ENCODE results near the gene USP12.

USP12 gene

DNA sequence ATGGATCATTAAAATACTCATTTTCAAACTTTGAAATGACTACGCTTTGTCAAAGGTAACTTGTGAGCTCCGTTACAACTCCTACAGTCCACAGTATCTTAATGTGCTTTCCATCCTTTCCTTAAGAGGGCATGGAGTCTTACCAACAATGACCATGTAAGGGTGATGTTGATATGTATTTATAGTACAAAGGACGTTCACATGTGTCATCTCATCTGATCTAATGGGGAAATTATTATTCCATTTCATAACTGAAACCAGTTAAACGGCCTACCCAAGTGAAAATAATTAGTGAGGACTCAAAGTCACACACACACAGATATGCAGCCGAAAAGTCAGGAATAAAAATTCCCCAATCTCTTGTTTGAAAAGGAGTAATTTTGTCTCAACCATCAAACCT lies 9.6 kb downstream of the USP12 start:
- TF ChIP-seq CTCF (IDR thresholded peaks at IDR 0.05; ENCODE audit: low read depth, low read length), result no peak
- H3K4me3 ChIP-seq (ENCODE audit: low read depth, low read length), result no peak overlapping the region

DNA sequence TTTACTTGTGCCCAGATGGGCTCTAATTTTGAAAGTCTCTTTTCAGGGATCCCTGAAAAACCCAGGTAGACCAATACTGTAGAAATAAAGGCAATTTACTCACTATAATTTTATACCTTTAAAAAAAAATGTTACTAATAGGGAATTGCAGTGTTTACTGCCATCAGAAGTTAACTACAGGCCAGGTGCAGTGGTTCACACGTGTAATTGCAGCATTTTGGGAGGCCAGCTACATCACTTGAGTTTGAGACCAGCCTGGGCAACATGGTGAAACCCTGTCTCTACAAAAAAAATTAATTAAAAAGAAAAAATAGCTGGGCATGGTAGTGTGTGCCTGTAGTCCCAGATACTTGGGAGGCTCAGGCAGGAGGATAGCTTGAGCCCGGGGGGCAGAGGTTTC lies 10.2 kb downstream of the USP12 start:
- no peak for TF ChIP-seq CTCF (IDR thresholded peaks at IDR 0.05; ENCODE audit: low read depth, low read length)
- no peak overlapping the region for H3K4me3 ChIP-seq (ENCODE audit: low read depth, low read length)

GRCh38 chr13:27160657-27161295 lies 10.8 kb downstream of the USP12 start:
- no peak for TF ChIP-seq CTCF (IDR thresholded peaks at IDR 0.05; ENCODE audit: low read depth, low read length)
- H3K4me3 ChIP-seq (ENCODE audit: low read depth, low read length), result no peak overlapping the region

DNA sequence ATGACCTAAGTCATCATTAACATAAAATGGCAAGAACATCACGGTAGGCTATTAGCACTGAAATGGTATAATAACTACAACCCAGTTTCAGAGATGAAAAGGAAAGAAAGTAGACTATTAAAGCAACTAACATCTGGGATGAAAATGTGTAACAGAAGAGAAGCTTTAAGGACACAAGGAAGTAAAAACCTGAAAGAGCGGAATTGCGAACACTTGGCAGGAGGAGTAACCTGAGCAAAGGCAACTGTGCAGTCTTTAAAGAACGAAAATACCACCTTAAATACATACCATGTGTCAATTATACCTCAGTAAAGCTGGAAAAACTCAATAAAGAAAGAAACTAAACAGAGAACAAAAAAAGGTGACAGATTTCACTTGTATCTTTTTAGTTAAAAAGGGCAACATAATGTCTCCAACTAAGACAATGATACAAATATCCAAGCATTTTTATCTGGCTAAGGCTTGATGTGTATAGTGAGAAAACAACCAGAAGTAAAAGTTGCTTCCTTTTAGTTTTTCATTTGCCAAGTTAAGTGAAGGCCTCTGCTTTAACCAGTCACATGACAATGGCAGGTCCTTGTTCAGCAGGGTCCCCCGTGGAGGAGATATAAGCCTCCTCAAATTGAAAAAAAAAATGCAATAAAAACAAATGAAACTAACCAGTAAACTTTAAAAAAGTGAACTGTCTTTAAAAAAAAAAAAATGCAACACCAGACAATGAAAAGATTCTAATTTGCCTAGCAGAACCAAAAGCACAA lies 11.6 kb downstream of the USP12 start:
- TF ChIP-seq CTCF (IDR thresholded peaks at IDR 0.05; ENCODE audit: low read depth, low read length), result no peak
- H3K4me3 ChIP-seq (ENCODE audit: low read depth, low read length), result no peak overlapping the region

DNA sequence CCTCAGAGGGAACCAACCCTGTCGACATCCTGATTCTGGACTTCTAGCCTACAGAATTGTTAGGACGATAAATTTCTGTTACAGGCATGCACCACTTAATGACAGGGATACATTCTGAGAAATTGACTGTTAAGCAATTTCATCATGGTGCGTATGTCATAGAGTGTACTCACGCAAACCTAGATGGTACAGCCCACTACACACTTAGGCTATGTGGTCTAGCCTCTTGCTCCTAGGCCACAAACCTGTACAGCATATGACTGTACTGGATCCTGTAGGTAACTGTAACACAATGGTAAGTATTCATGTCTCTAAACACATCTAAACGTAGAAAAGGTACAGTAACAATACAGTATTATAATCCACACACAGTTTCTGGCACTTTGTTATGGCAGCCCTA lies 13.3 kb downstream of the USP12 start:
- TF ChIP-seq CTCF (IDR thresholded peaks at IDR 0.05; ENCODE audit: low read depth, low read length), result no peak
- H3K4me3 ChIP-seq (ENCODE audit: low read depth, low read length), result no peak overlapping the region

DNA sequence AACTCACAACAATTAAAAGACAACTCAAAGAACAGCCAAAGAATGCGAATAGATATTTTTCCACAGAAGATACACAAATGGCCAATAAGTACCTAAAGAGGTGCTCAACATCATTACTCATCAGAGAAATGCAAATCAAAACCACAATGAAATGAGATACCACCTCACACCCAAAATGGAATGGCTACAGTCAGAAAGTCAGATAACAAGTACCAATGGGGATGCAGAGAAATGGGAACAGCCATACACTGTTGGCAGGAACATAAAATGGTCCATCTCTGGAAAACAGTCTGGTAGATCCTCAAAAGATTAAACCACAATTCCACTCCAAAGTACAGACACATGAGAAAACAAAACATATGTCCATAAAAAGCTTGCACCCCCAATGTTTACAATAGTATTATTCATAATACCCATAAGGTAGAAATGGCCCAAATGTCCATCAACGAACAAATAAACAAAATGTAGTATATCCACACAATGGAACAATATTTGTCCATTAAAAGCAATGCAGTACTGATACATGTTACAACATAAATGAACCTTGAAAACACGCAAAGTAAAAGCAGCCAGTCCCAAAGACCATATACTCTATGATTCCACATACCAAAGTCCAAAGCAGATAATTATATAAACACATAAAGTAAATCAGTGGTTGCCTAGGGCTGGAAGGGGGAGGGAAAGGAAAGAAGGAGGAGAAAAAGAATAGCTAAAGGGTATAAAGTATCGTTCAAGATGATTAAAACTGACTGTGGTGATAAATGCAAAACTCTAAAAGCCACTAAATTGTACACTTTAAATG lies 19.6 kb downstream of the USP12 start:
- no peak for TF ChIP-seq CTCF (IDR thresholded peaks at IDR 0.05; ENCODE audit: low read depth, low read length)
- no peak overlapping the region for H3K4me3 ChIP-seq (ENCODE audit: low read depth, low read length)

- H3K4me3 ChIP-seq (ENCODE audit: low read depth, low read length), result no peak overlapping the region
- no peak for TF ChIP-seq CTCF (IDR thresholded peaks at IDR 0.05; ENCODE audit: low read depth, low read length)
Measured at GRCh38 chr13:27149702-27150101, 21.9 kb downstream of the USP12 start.

All from WI38 (cell line).